NCI-H524 (cell line): ENCODE data around the gene PYCR2.
A peak's percentile ranks its signal among the peaks of the same experiment; 100 is the strongest.
"Not testable (repeated sequence)": the region's sequence is repeated elsewhere in the genome, so short reads cannot be mapped to it uniquely, and the experiment has no call there.

ENCODE experiments used
- DNase-seq, 2 experiments: peaks; one replicate each; lab custom pipeline; 2025; lab: John Stamatoyannopoulos, UW

The PYCR2 gene

DNA sequence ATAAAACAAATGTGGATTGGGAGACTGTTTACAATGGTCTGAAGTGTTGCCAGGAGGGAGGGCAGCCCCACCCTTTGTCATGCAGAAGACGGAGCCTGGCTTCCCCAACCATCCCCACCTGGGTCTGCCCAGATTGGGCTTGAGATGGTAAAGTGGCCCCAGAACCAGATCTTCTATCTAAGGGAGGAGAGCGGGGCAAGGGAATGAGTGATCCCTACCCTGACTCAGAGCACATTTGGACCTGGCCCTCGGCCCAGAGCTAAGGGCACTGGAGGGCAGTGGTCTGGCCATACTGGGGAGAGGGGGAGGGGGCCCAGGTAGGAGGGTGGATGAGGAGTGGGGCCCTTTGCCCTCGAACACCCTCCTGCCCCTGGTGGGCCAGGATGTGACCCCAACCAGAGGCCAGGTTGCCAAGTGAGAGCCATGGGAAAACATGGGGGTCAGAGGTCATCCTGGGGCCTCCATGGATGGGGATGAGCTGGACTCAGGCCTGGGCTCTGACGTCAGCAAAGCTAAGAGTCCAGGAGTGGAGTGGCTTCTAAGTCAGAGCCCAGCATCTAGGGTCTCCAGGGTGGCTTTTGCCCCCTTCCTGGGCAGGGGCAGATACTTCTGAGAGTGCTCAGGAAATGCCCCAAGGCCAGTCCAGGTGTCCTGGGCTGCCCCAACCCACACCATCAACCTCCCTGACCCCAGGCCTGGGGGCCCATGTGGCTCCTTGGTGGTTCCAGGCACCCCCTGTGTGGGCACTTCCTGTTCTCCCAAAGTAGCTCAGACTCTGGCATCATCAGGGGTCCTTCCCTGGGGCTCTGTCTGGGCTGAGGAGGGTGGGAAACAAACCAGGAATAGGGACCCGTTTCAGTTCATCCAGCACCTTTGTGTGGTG lies 33.5 kb downstream of the PYCR2 start:
- no peak for DNase-seq

DNA sequence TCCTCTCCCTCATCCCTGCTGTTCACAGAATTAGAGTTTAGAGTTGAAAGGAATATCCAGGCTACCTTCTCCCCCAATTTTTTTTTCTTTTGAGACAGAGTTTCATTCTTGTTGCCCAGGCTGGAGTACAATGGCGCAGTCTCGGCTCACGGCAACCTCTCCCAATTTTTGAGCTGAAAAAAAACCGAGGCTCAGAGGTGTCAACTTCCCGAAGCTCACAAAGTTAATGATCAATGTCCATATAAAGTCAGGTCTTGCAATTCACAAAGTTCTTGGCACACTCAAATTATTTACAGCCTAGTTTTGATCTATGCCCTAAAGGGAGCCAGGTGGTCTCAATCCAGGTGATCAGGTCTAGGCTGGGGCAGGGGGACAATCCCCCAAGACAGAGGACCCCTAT lies 34.3 kb downstream of the PYCR2 start:
- DNase-seq = no peak

DNA sequence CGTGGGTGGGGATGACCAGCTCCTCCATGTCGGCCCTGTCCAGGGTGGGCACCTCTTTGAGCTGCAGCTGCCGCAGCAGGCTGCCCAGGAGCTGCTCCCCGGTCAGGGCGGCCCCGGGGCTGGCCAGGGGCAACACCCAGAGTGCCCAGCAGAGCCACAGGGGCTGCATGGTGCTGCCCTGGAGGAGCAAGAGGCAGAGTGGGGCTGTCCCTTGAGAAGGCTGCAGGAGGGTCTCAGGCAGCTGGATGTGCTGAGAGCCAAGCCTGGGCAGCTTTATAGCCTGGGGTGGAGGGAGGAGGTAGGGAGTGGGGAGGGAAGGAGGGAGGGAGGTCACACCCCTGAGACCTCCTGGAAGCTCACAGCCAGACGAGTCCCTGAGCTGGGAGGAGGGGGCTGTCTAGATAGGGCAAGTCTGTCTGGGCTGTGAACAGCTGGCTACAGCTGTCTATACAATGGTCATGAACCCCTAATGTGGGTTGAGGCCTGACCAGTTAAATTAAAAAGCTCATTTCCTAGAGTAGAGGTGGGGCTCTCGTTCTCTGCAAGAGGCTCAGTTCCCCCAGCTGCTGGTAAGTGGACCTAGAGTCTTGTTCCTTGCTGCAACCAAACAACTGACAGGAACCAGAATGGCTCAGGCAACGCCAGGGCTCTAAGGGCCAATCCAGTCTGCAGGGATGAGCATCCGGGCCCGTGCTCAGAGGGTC lies 35.0 kb downstream of the PYCR2 start, which contains the start of gene LEFTY1:
TSS of gene LEFTY1 (minus strand) at position 249 of the 704 bp plus-strand sequence. CDS start at position 169, 80 bp downstream.
- DNase-seq = no peak

DNA sequence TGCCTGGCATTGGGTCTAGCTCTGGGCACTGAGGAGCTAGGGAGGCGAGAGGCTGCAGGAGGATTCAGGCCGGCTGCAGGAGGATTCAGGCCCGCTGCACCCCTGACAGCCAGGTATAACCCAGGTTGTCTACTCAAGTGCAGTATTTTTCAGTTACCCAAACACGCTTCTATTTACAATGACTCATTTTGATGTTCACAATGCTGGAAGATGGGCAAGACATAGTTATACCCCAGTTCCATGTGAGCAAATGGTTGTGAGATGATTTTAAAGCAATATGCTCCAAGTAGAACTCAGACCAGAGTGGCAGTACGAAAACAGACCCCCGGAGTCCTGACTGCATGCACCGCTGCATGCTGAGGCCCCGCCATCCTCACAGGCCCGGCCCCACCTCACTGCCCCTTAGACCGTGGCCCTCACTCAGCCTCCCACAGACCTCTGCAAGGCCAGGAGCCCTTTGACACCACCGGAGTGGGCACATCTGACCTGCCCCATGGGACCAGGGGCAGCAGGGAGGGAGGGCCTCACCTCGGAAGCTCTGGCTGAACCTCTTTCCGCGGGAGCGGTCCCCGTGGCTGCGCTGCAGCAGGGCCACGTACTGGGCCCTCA lies 35.7 kb downstream of the PYCR2 start:
- DNase-seq = no peak

DNA sequence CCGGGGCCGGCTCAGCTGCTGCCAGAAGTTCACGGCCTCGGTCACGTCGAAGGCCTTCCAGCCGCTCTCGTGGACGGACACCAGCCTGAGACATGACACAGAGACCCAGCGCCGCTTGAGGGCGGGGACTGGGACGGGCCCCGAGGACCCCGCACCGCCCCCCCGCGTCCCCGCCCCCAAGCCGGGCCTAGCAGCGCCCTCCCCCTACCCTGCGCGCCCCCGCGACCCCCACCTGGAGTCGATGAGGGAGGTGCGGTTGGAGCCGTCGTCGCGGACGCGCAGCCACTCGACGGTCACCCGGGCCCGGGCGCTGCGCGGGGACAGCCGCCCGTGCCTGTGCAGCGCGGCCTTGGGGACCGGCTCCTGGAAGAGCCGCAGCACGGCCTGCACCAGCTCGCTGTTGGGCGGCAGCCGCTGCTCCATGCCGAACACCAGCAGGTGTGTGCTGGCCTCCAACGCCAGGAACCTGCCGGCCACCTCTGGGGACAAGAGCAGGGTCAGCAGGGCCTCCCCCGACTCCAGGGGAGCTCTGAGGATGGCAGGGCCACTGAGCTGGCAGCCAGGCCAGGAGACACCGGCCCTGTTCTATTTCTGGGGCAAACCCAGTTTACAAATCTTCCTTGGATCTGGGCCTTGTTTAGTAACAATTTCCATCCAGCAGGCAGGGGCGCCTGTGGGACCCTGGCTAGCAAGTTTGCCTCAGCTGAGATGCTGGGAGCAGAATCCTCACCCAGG lies 36.3 kb downstream of the PYCR2 start:
- DNase-seq = not testable (repeated sequence)

DNA sequence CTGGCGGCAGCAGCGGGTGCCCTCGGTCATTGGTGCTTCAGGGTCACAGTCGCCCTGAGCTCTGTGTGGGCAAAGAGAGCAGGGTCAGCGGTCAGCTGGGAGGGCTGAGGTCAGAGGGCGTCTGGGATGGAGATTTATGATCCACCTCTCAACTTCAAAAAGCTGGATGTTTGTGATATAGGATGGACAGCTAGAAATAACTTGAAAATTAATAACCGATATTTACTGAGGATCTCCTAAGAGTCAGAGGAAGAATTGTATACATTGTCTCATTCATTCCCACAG lies 37.1 kb downstream of the PYCR2 start:
- no peak for DNase-seq

DNA sequence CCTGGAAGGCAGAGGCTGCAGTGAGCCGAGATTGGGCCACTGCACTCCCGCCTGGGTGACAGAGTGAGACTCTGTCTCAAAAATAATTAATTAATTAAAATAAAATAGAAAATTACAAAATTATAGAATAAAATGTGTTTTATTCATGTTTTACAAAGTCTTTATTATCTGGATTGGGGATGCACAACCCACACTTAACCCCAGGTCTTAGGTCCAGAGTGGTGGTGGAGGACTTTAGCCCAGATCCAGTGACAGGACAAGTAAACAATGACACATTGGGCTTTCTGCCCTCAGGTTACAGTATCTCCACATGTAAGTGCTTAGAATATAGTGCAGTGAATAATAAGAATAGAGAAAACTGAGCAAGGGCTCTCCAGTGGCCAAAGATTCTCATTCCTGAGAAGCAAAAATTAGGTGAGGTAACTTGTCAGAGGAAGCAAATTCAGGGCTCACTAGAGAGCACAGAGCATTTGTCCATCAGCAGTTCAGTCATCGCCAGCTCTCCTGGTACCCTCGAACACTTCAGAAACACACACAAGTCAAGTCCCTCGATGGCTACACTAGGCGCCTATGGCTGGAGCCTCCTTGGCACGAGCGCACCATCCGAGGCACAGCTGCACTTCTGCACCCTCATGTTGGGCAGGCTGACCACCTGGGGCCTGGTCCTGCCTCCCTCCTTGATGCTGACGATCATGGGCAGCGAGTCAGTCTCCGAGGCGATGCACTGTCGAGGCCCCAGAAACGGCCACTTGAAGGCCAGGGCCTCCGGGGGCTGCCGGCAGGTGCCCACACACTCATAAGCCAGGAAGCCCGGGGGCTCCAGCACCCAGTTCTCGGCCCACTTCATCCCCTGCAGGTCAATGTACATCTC lies 37.7 kb downstream of the PYCR2 start:
- no peak for DNase-seq

DNA sequence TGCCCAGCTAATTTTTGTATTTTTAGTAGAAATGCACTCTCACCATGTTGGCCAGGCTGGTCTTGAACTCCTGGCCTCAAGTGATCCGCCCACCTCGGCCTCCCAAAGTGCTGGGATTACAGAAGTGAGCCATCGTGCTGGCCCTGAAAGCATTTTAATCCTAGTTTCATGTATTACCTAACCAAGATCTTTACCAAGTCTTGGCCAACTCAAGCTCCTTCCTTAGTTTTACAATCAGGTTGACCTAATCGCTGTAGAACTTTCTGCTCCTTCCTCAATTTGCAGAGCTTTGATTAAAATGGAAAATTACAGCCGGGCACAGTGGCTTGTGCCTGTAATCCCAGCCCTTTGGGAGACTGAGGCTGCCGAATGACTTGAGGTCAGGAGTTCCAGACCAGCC lies 38.7 kb downstream of the PYCR2 start:
- DNase-seq = no peak

DNA sequence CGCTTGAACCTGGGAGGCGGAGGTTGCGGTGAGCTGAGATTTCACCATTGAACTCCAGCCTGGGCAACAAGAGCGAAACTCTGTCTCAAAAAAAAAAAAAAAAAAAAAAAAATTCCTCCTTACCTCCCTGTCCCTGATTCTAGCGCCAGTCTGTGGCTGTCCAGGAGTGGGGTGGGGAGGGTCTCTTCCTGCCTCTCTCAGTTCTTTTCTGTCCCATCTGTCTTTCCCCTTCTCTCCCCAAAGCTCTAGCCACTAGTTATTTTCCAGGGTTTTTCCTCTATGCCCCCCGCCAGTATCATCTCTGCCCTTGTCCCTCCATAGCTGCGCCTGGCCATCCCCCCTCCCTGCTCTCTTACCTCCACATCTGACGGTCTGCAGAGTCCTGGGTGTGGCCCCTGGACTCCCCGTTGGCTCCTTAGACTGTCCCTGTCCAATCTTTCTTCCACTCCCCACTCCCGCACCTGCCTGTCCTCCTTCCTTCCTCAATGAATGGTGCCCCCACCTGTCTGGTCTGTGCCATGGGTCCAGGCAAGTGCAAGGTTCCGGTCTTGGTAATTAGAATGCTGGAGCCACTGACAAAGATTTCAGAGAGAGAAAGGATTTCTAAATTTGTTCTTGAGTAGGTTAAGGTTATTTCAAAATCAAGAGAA lies 40.3 kb downstream of the PYCR2 start:
- DNase-seq = no peak

DNA sequence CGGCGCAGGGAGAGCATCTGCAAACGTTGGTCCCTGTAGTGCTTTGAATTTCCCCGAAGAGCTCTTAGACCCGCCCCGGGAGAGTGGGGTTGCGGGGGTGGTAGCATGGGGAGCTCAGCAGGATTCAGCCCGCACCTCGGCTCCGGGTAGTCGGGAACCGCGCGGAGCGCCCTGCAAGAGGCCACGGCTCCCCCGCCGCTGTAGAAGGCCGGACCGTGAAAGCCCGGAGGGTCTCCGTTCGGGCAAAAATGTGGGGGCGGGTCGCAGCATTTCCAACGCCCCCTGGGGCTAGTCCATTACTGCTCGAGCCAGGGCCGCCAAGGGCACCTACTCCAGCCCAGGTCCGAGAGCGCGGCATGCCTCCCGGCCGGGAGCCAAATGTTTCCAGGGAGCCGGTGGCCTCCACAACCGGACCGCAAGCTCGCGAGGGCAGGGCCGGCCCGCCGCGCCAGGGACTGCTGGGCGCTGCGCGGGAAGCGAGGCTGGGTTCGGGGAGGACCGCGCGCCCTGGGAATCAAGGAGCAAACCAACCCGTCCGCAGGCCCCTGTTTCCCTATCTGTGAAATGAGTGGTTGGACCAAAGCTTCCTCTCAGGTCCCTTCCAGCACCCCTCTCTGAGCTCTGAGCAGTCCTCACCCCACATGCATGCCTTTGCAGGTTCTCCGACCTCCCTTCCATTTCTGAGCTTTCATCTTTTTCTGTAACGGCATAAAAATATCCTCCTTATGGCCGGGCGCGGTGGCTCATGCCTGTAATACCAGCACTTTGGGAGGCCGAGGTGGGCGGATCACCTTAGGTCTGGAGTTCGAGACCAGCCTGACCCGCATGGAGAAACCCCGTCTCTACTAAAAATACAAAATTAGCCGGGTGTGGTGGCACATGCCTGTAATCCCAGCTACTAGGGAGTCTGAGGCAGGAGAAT lies 41.1 kb downstream of the PYCR2 start:
- peak in 1 of 2 experiments; percentile 36 for DNase-seq

DNA sequence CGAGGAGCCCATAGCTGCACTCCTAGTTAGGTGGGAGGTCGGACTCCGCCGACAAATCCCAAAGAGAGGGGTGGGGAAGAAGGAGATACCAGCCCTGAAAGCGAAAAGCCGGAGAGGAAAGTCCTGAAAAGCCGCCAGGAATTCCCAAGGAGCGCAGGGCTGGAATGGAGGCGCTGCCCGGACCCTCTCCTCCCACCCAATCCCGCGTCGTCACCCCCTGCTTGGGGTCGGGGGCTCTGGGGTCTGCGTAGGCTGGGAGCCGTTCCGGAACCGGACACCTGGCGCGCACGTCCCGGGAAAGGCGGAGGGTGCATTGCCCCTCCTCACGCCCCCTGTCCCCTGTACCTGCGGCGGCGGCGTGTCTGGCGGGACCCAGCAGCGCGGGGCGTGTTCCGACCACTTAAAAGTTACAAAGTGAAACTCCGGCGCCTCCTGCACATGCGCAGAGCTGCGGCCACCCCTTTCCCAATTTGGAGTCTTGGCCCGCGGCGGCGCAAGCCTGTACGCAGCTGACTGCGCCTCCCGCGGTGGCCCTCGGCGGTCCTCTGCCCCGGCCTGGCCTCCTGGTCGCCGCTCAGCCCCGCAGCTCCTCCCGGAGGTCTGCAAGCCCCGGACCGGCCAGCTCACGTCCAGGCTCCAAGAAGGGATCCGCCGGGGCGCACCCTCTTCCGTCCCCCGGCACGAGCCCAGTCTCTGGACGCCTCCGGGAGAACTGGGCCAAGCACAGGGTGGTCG lies 41.9 kb downstream of the PYCR2 start, which contains the start of gene TMEM63A:
TSS of gene TMEM63A (minus strand) at position 422 of the 735 bp plus-strand sequence. CDS start 4,800 bp downstream, outside the sequence.
- DNase-seq = peak; percentile 27 to 64

DNA sequence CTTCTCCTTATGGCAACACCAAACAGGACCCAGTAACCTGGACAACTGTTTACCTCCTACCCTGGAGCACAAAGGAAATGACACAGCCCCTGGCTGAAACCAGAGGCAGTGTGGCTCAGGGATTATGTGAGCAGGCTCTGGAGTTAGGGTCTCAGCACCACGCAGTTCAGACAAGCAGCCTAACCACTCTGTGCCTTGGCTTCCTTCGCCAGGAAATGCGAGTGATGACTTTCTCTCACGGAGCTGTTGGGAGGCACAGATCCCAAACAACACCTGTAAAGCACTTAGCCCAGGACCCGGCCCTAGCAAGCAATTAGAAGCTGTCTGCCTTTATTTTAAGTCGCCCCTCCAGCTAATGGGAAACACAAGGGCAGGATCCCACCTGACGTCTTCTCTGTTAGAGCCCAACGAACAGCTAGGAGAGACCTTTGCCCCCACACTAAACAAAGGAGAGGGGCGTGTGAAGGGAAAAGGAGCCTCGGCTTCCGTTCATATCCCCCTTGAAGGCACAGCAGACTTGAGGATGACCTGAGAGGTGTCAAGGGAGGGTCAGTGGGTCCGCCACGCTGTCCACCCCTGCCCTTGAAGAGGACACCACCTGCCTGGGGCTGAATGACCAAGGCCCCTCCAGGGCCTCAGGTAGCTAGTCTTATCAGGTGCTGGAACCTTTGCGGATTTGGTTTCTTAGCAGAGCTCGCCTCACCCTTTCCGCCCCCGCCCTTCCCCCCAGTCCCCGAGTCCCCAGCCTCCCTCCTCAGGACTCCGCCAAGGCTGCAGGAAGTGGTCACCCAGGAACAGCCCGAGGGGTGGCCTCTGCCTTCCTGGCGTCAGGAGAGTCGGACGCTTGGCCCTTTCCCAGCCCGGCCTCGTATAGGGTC lies 42.7 kb downstream of the PYCR2 start:
- no peak for DNase-seq

DNA sequence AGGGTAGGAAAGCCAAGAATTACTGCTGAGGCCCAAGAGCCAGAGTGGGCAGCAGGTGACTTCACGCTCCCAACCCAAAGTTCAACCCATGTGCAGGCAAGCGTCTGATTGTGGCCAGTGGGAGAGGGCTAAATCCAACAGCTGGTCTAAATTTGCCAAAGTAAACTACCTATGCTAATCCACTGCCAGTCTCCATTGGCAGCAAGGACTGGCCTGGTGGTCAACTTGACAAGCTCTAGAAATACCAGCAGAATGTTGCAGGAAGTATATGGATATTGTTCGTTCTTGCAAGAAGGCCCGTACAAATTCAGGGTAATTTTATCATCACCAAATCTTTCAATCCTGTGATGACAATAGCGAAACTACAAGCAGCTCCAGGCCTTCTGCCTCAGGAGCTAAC lies 43.4 kb downstream of the PYCR2 start:
- no peak for DNase-seq

DNA sequence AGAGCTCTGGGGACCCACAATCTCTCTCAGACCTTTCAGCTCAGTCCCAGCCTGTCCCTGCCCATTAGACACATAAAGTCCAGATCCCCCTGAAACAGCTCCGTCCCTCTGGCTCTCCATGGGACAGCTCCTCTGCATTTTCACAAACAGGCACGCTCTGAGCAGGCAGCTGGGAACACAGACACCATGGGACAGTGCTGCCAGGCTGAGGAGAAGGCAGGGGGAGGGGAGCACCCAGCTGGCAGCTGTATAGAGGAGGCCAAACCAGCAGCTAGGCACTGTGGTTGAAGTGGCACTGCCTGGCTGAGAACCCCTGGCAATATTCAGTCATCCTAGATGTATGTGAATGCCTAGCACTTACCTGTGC lies 43.8 kb downstream of the PYCR2 start:
- peak in 1 of 2 experiments; percentile 3 for DNase-seq

DNA sequence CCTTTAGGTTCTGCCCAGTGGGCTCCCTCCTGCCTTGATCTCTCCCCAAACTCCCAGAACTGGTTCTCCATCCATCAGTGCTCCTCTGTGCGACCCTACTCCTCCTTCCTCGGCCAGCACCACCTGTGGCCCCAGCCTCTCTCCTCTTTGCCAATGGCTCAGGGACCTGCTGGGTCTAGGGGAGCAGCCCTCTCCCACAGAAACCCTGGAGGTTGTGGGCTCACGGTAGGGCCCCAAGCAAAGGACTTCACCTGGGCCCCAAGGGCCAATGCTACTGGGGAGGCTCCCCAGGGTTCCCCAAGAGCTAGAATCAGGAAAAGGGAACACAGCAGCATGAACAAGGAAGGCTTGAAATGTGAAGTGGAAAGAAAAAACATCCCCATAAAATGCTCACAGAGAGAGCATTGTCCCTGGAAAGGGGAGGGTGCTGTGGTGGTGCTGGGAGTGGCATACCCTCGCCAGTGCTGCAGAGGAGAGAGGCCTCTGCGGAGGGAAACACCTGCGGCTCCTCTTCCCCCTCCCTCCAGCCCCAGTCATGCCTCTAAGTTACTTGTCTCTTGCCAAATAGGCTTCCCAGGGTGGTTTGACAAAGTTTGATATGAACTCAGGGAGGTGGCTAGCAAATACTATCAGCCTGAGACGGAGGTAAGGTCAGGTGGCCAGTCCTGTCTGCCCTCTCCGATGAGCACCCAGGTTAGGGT lies 44.4 kb downstream of the PYCR2 start:
- no peak for DNase-seq

DNA sequence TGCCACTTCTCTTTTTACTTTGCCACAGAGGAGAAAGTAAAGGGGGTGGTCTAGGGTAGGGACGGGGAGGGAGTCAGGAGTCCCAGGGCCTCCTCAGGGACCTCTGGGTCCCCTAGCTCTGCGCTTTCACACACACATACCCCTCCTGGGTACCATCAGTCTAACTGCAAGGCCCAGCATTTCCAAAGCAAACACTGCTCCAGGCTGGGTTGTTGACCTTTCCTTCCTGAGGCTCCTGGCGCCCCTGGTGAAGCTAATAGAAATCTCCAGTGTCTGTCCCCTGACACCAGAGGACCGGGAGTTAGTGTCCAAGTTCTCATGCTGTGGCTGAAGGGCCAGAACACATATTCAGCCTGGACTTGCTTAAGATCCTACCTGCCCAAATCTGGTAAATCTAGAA lies 45.8 kb downstream of the PYCR2 start:
- no peak for DNase-seq

DNA sequence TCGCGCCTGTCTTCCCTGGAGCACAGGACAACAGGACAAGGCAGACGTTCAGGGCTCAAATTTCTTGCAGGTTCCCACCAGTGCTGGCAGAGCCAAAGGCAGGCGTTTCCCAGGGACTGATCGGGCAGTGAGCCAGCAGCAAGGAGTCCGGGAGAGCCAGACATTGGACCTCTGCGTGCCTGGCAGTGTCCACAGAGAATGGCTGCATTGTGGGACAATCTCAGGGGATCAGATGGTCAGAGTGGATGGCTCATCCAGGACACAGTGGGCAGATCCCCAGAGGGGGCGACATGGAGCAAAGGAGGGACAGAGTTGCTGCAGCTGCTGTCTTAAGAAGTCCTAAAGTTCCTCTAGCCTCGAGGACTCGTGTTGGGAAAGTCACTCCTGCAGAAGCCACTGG lies 46.5 kb downstream of the PYCR2 start:
- peak in 1 of 2 experiments; percentile 49 for DNase-seq
